Nephron progenitor cell (in vitro differentiated cells): Measurements from ENCODE around the gene ZMIZ1.
A peak's percentile ranks its signal among the peaks of the same experiment; 100 is the strongest.

Source experiments
- DNase-seq: peaks from one replicate; pipeline ENCODE4 v3.0.0; 2021
- H3K27ac Mint-ChIP-seq: 2 replicates; pipeline ENCODE4 v1.8.0; 2021; ENCODE audit warnings: mild to moderate bottlenecking, moderate library complexity, mixed read lengths
- H3K27me3 Mint-ChIP-seq: 2 replicates; pipeline ENCODE4 v1.8.0; 2021; ENCODE audit warnings: mild to moderate bottlenecking, low read depth, mixed read lengths; ENCODE audit not compliant: poor library complexity
- H3K36me3 Mint-ChIP-seq: 2 replicates; pipeline ENCODE4 v1.8.0; 2021; ENCODE audit warnings: low read depth, mixed read lengths
- H3K4me1 Mint-ChIP-seq: 2 replicates; pipeline ENCODE4 v1.8.0; 2021; ENCODE audit warnings: mixed read lengths
- H3K4me3 Mint-ChIP-seq: 2 replicates; pipeline ENCODE4 v1.8.0; 2021; ENCODE audit warnings: mild to moderate bottlenecking, moderate library complexity, mixed read lengths
- H3K9me3 Mint-ChIP-seq: 2 replicates; pipeline ENCODE4 v1.8.0; 2021; ENCODE audit warnings: mild to moderate bottlenecking, moderate library complexity, mixed read lengths
- CTCF ChIP-seq: fragments of 200-600 bp; sonication (generic); IDR thresholded peaks from 2 replicates; pipeline ENCODE4 v1.5.0; 2021; ENCODE audit warnings: antibody characterized with exemption

The ZMIZ1 gene

GRCh38 chr10:79094412-79095175, 25.8 kb downstream of the ZMIZ1 start:
- H3K4me1 Mint-ChIP-seq, result peaks cover 83% of the 10 kb centered on the region
- peak overlapping the region; percentile 64 for H3K27ac Mint-ChIP-seq
- no peaks in the 10 kb centered on the region for H3K9me3 Mint-ChIP-seq
- peaks cover 12% of the 10 kb centered on the region for H3K36me3 Mint-ChIP-seq
- no peak overlapping the region for H3K4me3 Mint-ChIP-seq
- no peak for DNase-seq
- peaks cover 4% of the 10 kb centered on the region for H3K27me3 Mint-ChIP-seq
- no peak for TF ChIP-seq CTCF

- TF ChIP-seq CTCF, result no peak
These were observed 26.6 kb downstream of the ZMIZ1 start for GRCh38 chr10:79095316-79095715.

GRCh38 chr10:79096514-79096913, 27.7 kb downstream of the ZMIZ1 start:
- Mint-ChIP-seq H3K27me3 (peaks cover 4% of the 10 kb centered on the region), H3K4me3 (no peak overlapping the region), H3K9me3 (no peaks in the 10 kb centered on the region), H3K4me1 (peaks cover 83% of the 10 kb centered on the region), H3K27ac (peak overlapping the region; percentile 70), H3K36me3 (peaks cover 12% of the 10 kb centered on the region)
- DNase-seq, result no peak
- TF ChIP-seq CTCF, result no peak

More at GRCh38 chr10:79095316-79095715, 26.6 kb downstream of the ZMIZ1 start:
- no peak overlapping the region for H3K4me3 Mint-ChIP-seq
- peaks cover 12% of the 10 kb centered on the region for H3K36me3 Mint-ChIP-seq
- no peak overlapping the region for H3K27ac Mint-ChIP-seq
- DNase-seq, result no peak
- no peaks in the 10 kb centered on the region for H3K9me3 Mint-ChIP-seq
- H3K27me3 Mint-ChIP-seq, result peaks cover 4% of the 10 kb centered on the region
- H3K4me1 Mint-ChIP-seq, result peaks cover 83% of the 10 kb centered on the region

- no peaks in the 10 kb centered on the region for H3K9me3 Mint-ChIP-seq
- H3K27ac Mint-ChIP-seq, result peak overlapping the region; percentile 52
- DNase-seq, result no peak
- H3K4me3 Mint-ChIP-seq, result no peak overlapping the region
- no peak for TF ChIP-seq CTCF
- H3K27me3 Mint-ChIP-seq, result peaks cover 4% of the 10 kb centered on the region
- peaks cover 86% of the 10 kb centered on the region for H3K4me1 Mint-ChIP-seq
- H3K36me3 Mint-ChIP-seq, result peaks cover 12% of the 10 kb centered on the region
These were observed 28.5 kb downstream of the ZMIZ1 start for GRCh38 chr10:79097021-79097872.

- Mint-ChIP-seq H3K4me1 (peaks cover 87% of the 10 kb centered on the region), H3K27me3 (peaks cover 4% of the 10 kb centered on the region), H3K4me3 (no peak overlapping the region), H3K9me3 (no peaks in the 10 kb centered on the region), H3K36me3 (peaks cover 8% of the 10 kb centered on the region), H3K27ac (peak overlapping the region; percentile 24)
- no peak for TF ChIP-seq CTCF
- no peak for DNase-seq
These were observed 29.3 kb downstream of the ZMIZ1 start for GRCh38 chr10:79098061-79098460.
